IMR-90 (cell line): ENCODE results near the gene HNRNPM. TPM values are rescaled to one million over a fixed set of nuclear protein-coding genes. Genes with fewer than 3 reads are reported as not detected.

Source experiments
- ATAC-seq: fragments of 200-7000 bp; cut with Tn5 transposase; 2 replicates; pipeline ENCODE4 v1.9.1; 2020; ENCODE audit warnings: low read depth, mild to moderate bottlenecking, moderate library complexity
- BruUV-seq: library from RNA; stranded (reverse); fragments of 400-500 nt; replicated peaks from 2 replicates; lab custom pipeline; 2021; lab: Mats Ljungman, UMichigan
- CTCF ChIA-PET: fragments of 300-600 bp; formaldehyde crosslinking; extraction: SDS; loops from one replicate; lab custom pipeline; 2021; ENCODE audit warnings: antibody characterized with exemption; lab: Yijun Ruan, JAX
- POLR2A ChIA-PET: fragments of 300-600 bp; sonication (Branson Sonifier 250); formaldehyde crosslinking; loops from one replicate; lab custom pipeline; 2022; ENCODE audit warnings: antibody characterized with exemption; ENCODE audit not compliant: unreplicated experiment; lab: Charles Lee
- DNase-seq: peaks from one replicate; pipeline ENCODE4 v3.0.0; 2013
- H2AFZ ChIP-seq: replicated peaks from 2 replicates; pipeline ENCODE3; 2013; ENCODE audit warnings: low read length, mild to moderate bottlenecking; ENCODE audit not compliant: poor library complexity
- H2AK5ac ChIP-seq: 2 replicates; pipeline ENCODE4 v1.6.1; 2013; ENCODE audit warnings: low read depth, low read length, inconsistent platforms
- H2AK9ac ChIP-seq: replicated peaks from 2 replicates; pipeline ENCODE3; 2013; ENCODE audit warnings: mild to moderate bottlenecking, low read depth, low read length, moderate library complexity; ENCODE audit not compliant: poor library complexity
- H2BK120ac ChIP-seq: 2 replicates; pipeline ENCODE4 v1.6.1; 2013; ENCODE audit warnings: low read depth, low read length, inconsistent platforms
- H2BK15ac ChIP-seq: 3 replicates; pipeline ENCODE4 v1.6.1; 2013; ENCODE audit warnings: low read depth, low read length, inconsistent platforms
- H2BK20ac ChIP-seq: 2 replicates; pipeline ENCODE4 v1.6.1; 2013; ENCODE audit warnings: low read depth, mild to moderate bottlenecking, inconsistent platforms, low read length, moderate library complexity
- H2BK5ac ChIP-seq: 2 replicates; pipeline ENCODE4 v1.6.1; 2013; ENCODE audit warnings: mild to moderate bottlenecking, low read depth, low read length, inconsistent platforms; ENCODE audit not compliant: poor library complexity, severe bottlenecking
- H3K14ac ChIP-seq: replicated peaks from 2 replicates; pipeline ENCODE4 v1.6.1; 2013; ENCODE audit warnings: low read depth, low read length, inconsistent platforms
- H3K18ac ChIP-seq: 2 replicates; pipeline ENCODE4 v1.6.1; 2013; ENCODE audit warnings: low read depth, low read length, control low read depth
- H3K23ac ChIP-seq: 2 replicates; pipeline ENCODE4 v1.6.1; 2013; ENCODE audit warnings: low read depth, low read length, inconsistent platforms
- H3K27ac ChIP-seq: 2 replicates; pipeline ENCODE4 v1.5.1; 2013; ENCODE audit warnings: mild to moderate bottlenecking, control low read depth, low read length; ENCODE audit not compliant: insufficient read depth
- H3K27me3 ChIP-seq: 2 replicates; pipeline ENCODE4 v1.6.1; 2013; ENCODE audit warnings: low read length; ENCODE audit not compliant: control insufficient read depth, insufficient read depth
- H3K36me3 ChIP-seq: 2 replicates; pipeline ENCODE4 v1.6.1; 2013; ENCODE audit warnings: low read length, mixed read lengths; ENCODE audit not compliant: control insufficient read depth, insufficient read depth
- H3K4ac ChIP-seq: 2 replicates; pipeline ENCODE4 v1.6.1; 2013; ENCODE audit warnings: low read depth, low read length, inconsistent platforms
- H3K4me1 ChIP-seq: 2 replicates; pipeline ENCODE4 v1.6.1; 2013; ENCODE audit warnings: low read length, mixed read lengths; ENCODE audit not compliant: control insufficient read depth, insufficient read depth
- H3K4me2 ChIP-seq: 2 replicates; pipeline ENCODE4 v1.6.1; 2013; ENCODE audit warnings: low read depth, mild to moderate bottlenecking, control low read depth, low read length, moderate library complexity
- H3K4me3 ChIP-seq: 2 replicates; pipeline ENCODE4 v1.5.1; 2013; ENCODE audit warnings: low read depth, mild to moderate bottlenecking, control low read depth, low read length, moderate library complexity; ENCODE audit not compliant: insufficient read depth
- H3K56ac ChIP-seq: 2 replicates; pipeline ENCODE4 v1.6.1; 2013; ENCODE audit warnings: low read length, inconsistent platforms; ENCODE audit not compliant: insufficient read depth; ENCODE audit errors: extremely low read depth
- H3K79me1 ChIP-seq, 2 experiments: 2 replicates each; pipeline ENCODE4 v1.6.1; 2013; ENCODE audit warnings: low read length in 2 of 2, inconsistent platforms in 1 of 2, low read depth in 1 of 2
- H3K9ac ChIP-seq: 2 replicates; pipeline ENCODE4 v1.6.1; 2013; ENCODE audit warnings: low read depth, low read length, control low read depth
- H3K9me1 ChIP-seq: 2 replicates; pipeline ENCODE4 v1.6.1; 2013; ENCODE audit warnings: low read length, inconsistent platforms; ENCODE audit not compliant: insufficient read depth
- H3K9me3 ChIP-seq: 2 replicates; pipeline ENCODE4 v1.6.1; 2013; ENCODE audit warnings: low read length; ENCODE audit not compliant: control insufficient read depth, insufficient read depth
- H4K20me1 ChIP-seq: 2 replicates; pipeline ENCODE4 v1.6.1; 2013; ENCODE audit warnings: low read length, inconsistent platforms; ENCODE audit not compliant: insufficient read depth
- H4K5ac ChIP-seq: 2 replicates; pipeline ENCODE4 v1.6.1; 2013; ENCODE audit warnings: mild to moderate bottlenecking, low read depth, low read length, control low read depth
- H4K8ac ChIP-seq, 2 experiments: 2 replicates each; pipeline ENCODE4 v1.6.1; 2013; ENCODE audit warnings: low read depth in 2 of 2, low read length in 2 of 2, control low read depth in 1 of 2, inconsistent platforms in 1 of 2
- H4K91ac ChIP-seq: 2 replicates; pipeline ENCODE4 v1.6.1; 2013; ENCODE audit warnings: low read depth, low read length, inconsistent platforms; ENCODE audit not compliant: insufficient read depth
- CHD1 ChIP-seq: IDR thresholded peaks from 2 replicates; pipeline ENCODE4 v1.6.1; 2012; ENCODE audit warnings: low read depth, low read length, improper control_type of control experiment
- MAFK ChIP-seq: IDR thresholded peaks from 2 replicates; pipeline ENCODE4 v1.6.1; 2012; ENCODE audit warnings: low read depth, low read length, improper control_type of control experiment
- MXI1 ChIP-seq: IDR thresholded peaks from 2 replicates; pipeline ENCODE4 v1.6.1; 2012; ENCODE audit warnings: low read depth, mild to moderate bottlenecking, low read length, moderate library complexity, borderline replicate concordance
- POLR2A ChIP-seq: IDR thresholded peaks from 2 replicates; pipeline ENCODE4 v1.6.1; 2012; ENCODE audit warnings: mild to moderate bottlenecking, low read depth, low read length
- USF2 ChIP-seq: fragments of 150-350 bp; IDR thresholded peaks from 2 replicates; pipeline ENCODE4 v1.6.1; 2017; ENCODE audit warnings: mild to moderate bottlenecking, antibody characterized with exemption, low read length, low read depth
- whole genome bisulfite sequencing, 2 experiments: methylation state at CpG; one replicate each; pipeline versions ENCODE4 v1.1.5 to v1.1.7; 2013; ENCODE audit warnings: missing lambda C conversion rate in 2 of 2; ENCODE audit not compliant: insufficient read length in 1 of 2; ENCODE audit errors: extremely low coverage in 2 of 2; 5-methylcytosine and 5-hydroxymethylcytosine counted together
- dilution Hi-C: fragments of 300-500 bp; cut with HindIII; formaldehyde crosslinking; loops from one replicate; pipeline ENCODE4 v1.14.3; 2018; ENCODE audit warnings: low sequenced_read_pairs; ENCODE audit not compliant: unreplicated experiment
- in situ Hi-C: fragments of 300-500 bp; cut with MboI; formaldehyde crosslinking; loops from 3 replicates; pipeline ENCODE4 v1.14.3; 2019; ENCODE audit warnings: low sequenced_read_pairs, inconsistent platforms, mixed read lengths
- intact Hi-C: fragments of 100-400 bp; cut with micrococcal nuclease; formaldehyde crosslinking; loops from 2 replicates; pipeline ENCODE4 v1.10.0; 2022
- polyA plus RNA-seq, 3 experiments: library from polyadenylated mRNA; depleted of rRNA; stranded (reverse); fragments of >200 nt; gene quantifications; 2 replicates each; pipeline ENCODE4 v1.2.3, GENCODE V29; 2012; ENCODE audit warnings: low replicate concordance in 1 of 3
- total RNA-seq: library from RNA; depleted of rRNA; stranded (reverse); fragments of >200 nt; gene quantifications from 2 replicates; pipeline ENCODE4 v1.2.3, GENCODE V29; 2012

HNRNPM gene
- total and polyA plus RNA-seq, 2 of the 4 experiments (the other 2 are of a cell fraction), result 75.6 to 197 TPM

- peak overlapping the region; percentile 39; the same call in 1 of the 2 replicates for H4K5ac ChIP-seq
- ATAC-seq (no peak), DNase-seq (no peak)
- in situ Hi-C loops (no loop called here), dilution Hi-C loops (no loop called here), intact Hi-C loops (no loop called here)
- H3K9ac ChIP-seq, result no peak overlapping the region; the same call in 1 of the 2 replicates
- peak overlapping the region; percentile 35; the same call in 1 of the 2 replicates for H3K4ac ChIP-seq
- peaks cover 10% of the 10 kb centered on the region for H3K9me1 ChIP-seq
- no peak overlapping the region for H3K18ac ChIP-seq
- peak overlapping the region; percentile 43 for H2AFZ ChIP-seq
- H3K4me3 ChIP-seq, result no peak overlapping the region
- no peak overlapping the region for H3K4me2 ChIP-seq
- H4K8ac ChIP-seq, result peak overlapping the region in 1 of 2 experiments; percentile 52; a peak in 1 of 4 replicates
- no peaks in the 10 kb centered on the region for H4K20me1 ChIP-seq
- H3K79me1 ChIP-seq, result peaks cover 6 to 17% of the 10 kb centered on the region in 2 experiments; a peak in 3 of 4 replicates
- no peaks in the 10 kb centered on the region for H3K27me3 ChIP-seq
- TSS peak; percentile 62 for BruUV-seq
- TF ChIP-seq MXI1 (no peak), POLR2A (no peak), MAFK (no peak), USF2 (no peak), CHD1 (no peak)
- peak overlapping the region; percentile 15; the same call in 1 of the 2 replicates for H3K14ac ChIP-seq
- peak overlapping the region; percentile 47 for H2AK9ac ChIP-seq
- H3K23ac ChIP-seq, result no peak overlapping the region
- peak overlapping the region; percentile 89 for H2AK5ac ChIP-seq
- H3K27ac ChIP-seq, result no peak overlapping the region
- H2BK20ac ChIP-seq, result no peak overlapping the region
- H2BK5ac ChIP-seq, result peak overlapping the region; percentile 39
- H2BK120ac ChIP-seq, result no peak overlapping the region
- no peak overlapping the region for H2BK15ac ChIP-seq
- 100% methylated on average over 5 of the region's 22 CpGs; no CpG with 5 or more reads in 1 of the 2 experiments for WGBS, 2 experiments
- ChIA-PET CTCF (no interaction called here), POLR2A (no interaction called here)
- H3K9me3 ChIP-seq, result no peaks in the 10 kb centered on the region
- no peak overlapping the region for H3K56ac ChIP-seq
- peaks cover 7% of the 10 kb centered on the region for H3K4me1 ChIP-seq
- no peak overlapping the region for H4K91ac ChIP-seq
- peaks cover 2% of the 10 kb centered on the region; the same call in 1 of the 2 replicates for H3K36me3 ChIP-seq
These were observed 67.6 kb downstream of the HNRNPM start for GRCh38 chr19:8512115-8512967.
